HEK293 (cell line): ENCODE results near the gene TRIM7.

ENCODE experiments used
- CTCF ChIA-PET: fragments of 350-600 bp; formaldehyde crosslinking; extraction: SDS; loops from one replicate; lab custom pipeline; 2021; ENCODE audit warnings: antibody characterized with exemption; lab: Yijun Ruan, JAX
- POLR2A ChIA-PET: fragments of 300-600 bp; formaldehyde crosslinking; extraction: SDS; loops from one replicate; lab custom pipeline; 2020; ENCODE audit warnings: antibody characterized with exemption, inconsistent platforms; lab: Yijun Ruan, JAX
- H3K27ac ChIP-seq: fragments of 200-500 bp; sonication (Bioruptor generic); 2 replicates; pipeline ENCODE4 v1.5.1; 2014; ENCODE audit warnings: low read depth, low read length, control low read depth, inconsistent platforms; ENCODE audit errors: extremely low read depth
- H3K36me3 ChIP-seq, 2 experiments: fragments of 200-500 bp in 1 of 2; sonication (Bioruptor generic) in 1 of 2; 1 replicate in 1 of 2; 2 replicates in 1 of 2; pipeline ENCODE4 v1.5.1; 2014 to 2017; ENCODE audit warnings: inconsistent platforms in 2 of 2, low read length in 2 of 2; ENCODE audit not compliant: control insufficient read depth in 2 of 2, insufficient read depth in 1 of 2
- H3K4me1 ChIP-seq: fragments of 200-500 bp; sonication (Bioruptor generic); 2 replicates; pipeline ENCODE4 v1.5.1; 2014; ENCODE audit warnings: mild to moderate bottlenecking, low read length, inconsistent platforms; ENCODE audit not compliant: control insufficient read depth, insufficient read depth
- H3K4me3 ChIP-seq: 2 replicates; pipeline ENCODE4 v1.5.1; 2011; ENCODE audit warnings: low read depth, mild to moderate bottlenecking, control low read depth, low read length, moderate library complexity
- H3K9me3 ChIP-seq: fragments of 200-500 bp; sonication (Bioruptor generic); 2 replicates; pipeline ENCODE4 v1.5.1; 2014; ENCODE audit warnings: low read depth, low read length, inconsistent platforms; ENCODE audit not compliant: control insufficient read depth, insufficient read depth
- MYNN ChIP-seq: fragments of 450-650 bp; formaldehyde crosslinking; IDR thresholded peaks from 2 replicates; pipeline ENCODE4 v1.5.1; 2016; ENCODE audit warnings: missing biosample characterization, missing genetic modification characterization, borderline replicate concordance
- SALL2 ChIP-seq: fragments of 450-650 bp; formaldehyde crosslinking; IDR thresholded peaks from 2 replicates; pipeline ENCODE4 v1.5.0; 2017; ENCODE audit warnings: missing biosample characterization, mild to moderate bottlenecking, missing genetic modification characterization, borderline replicate concordance
- ZBTB17 ChIP-seq: fragments of 450-650 bp; formaldehyde crosslinking; IDR thresholded peaks from 2 replicates; pipeline ENCODE4 v1.5.1; 2016; ENCODE audit warnings: missing biosample characterization, missing genetic modification characterization
- ZFHX2 ChIP-seq: fragments of 450-650 bp; formaldehyde crosslinking; conservative IDR thresholded peaks from 2 replicates; pipeline ENCODE4 v1.5.1; 2016; ENCODE audit warnings: missing biosample characterization, missing genetic modification characterization
- ZNF266 ChIP-seq: fragments of 450-650 bp; formaldehyde crosslinking; IDR thresholded peaks from 2 replicates; pipeline ENCODE4 v1.5.1; 2016; ENCODE audit warnings: missing biosample characterization, missing genetic modification characterization, low read depth
- ZNF416 ChIP-seq: fragments of 450-650 bp; formaldehyde crosslinking; IDR thresholded peaks from 2 replicates; pipeline ENCODE4 v1.5.1; 2016; ENCODE audit warnings: missing biosample characterization, missing genetic modification characterization
- ZNF514 ChIP-seq: fragments of 450-650 bp; formaldehyde crosslinking; IDR thresholded peaks from 2 replicates; pipeline ENCODE4 v1.5.1; 2016; ENCODE audit warnings: missing biosample characterization, missing genetic modification characterization
- ZNF561 ChIP-seq: fragments of 450-650 bp; IDR thresholded peaks from 2 replicates; pipeline ENCODE4 v1.5.1; 2018; ENCODE audit warnings: missing biosample characterization, missing genetic modification characterization, borderline replicate concordance
- ZNF600 ChIP-seq: fragments of 450-650 bp; formaldehyde crosslinking; IDR thresholded peaks from 2 replicates; pipeline ENCODE4 v1.5.1; 2016; ENCODE audit warnings: missing biosample characterization, missing genetic modification characterization
- ZNF624 ChIP-seq: fragments of 450-650 bp; formaldehyde crosslinking; IDR thresholded peaks from 2 replicates; pipeline ENCODE4 v1.5.1; 2017; ENCODE audit warnings: missing biosample characterization, missing genetic modification characterization
- ZNF785 ChIP-seq: fragments of 450-650 bp; formaldehyde crosslinking; IDR thresholded peaks from 2 replicates; pipeline ENCODE4 v1.5.1; 2016; ENCODE audit warnings: missing biosample characterization, missing genetic modification characterization
- TF ChIP-seq, protein P1 (sequence below): fragments of 450-650 bp; formaldehyde crosslinking; optimal IDR thresholded peaks from 2 replicates; pipeline ENCODE3; 2016; ENCODE audit warnings: missing biosample characterization, mild to moderate bottlenecking, missing genetic modification characterization
- TF ChIP-seq, protein P2 (sequence below): fragments of 450-650 bp; formaldehyde crosslinking; IDR thresholded peaks from 2 replicates; pipeline ENCODE4 v1.5.1; 2016; ENCODE audit warnings: missing biosample characterization, missing genetic modification characterization
- TF ChIP-seq, protein P3 (sequence below): fragments of 450-650 bp; formaldehyde crosslinking; IDR thresholded peaks from 2 replicates; pipeline ENCODE4 v1.5.1; 2016; ENCODE audit warnings: missing biosample characterization, missing genetic modification characterization
- TF ChIP-seq, protein P4 (sequence below): fragments of 450-650 bp; formaldehyde crosslinking; IDR thresholded peaks from 2 replicates; pipeline ENCODE4 v1.5.1; 2016; ENCODE audit warnings: missing biosample characterization, missing genetic modification characterization
- TF ChIP-seq, protein P5 (sequence below): fragments of 450-650 bp; formaldehyde crosslinking; IDR thresholded peaks from 2 replicates; pipeline ENCODE4 v1.5.1; 2017; ENCODE audit warnings: missing biosample characterization, missing genetic modification characterization

The TRIM7 gene

DNA sequence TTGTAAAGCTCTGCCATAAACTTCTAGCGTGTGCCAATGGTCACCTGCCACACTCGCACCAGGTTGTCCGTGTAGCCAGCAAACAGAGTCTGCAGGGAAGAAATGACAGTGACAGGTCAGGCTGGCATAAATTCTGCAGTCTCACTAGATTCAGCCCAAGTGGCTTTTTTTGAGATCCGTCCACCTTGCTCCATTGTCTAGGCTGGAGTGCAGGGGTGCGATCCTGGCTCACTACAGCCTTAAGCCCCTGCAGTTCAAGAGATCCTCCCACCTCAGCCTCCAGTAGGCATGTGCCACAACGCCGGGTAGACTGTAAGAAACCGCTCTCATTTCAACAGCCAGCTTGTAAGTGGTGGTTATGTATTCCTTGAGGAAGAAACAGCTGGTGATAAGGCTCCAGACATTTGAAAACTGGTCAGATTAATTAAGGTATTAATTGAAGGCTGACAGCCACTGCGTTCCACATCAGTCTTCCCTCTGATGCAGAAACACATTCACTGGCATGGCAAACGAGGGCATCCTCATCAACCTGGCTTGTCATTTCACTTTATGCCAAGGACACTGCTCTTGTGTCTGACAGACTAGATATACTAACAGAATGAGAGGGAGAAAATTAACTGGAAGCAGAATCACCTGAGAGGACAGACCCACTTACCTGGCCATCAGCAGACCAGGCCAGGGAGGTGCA lies 32.1 kb upstream of the TRIM7 start:
- ChIA-PET CTCF (interaction anchor here (1.0 kb wide), 1 partner anchor 14 kb away, joined by 4 read pairs; the partner anchor contains the start of gene TRIM41), POLR2A (interaction anchor here (1.0 to 5.0 kb wide), 4 partner anchors 8 to 30 kb away, joined by 3 to 49 read pairs (median 6); partner anchors contain the start of gene TRIM41)
- Histone ChIP-seq H3K4me1 (no peaks in the 10 kb centered on the region), H3K27ac (no peak overlapping the region), H3K4me3 (no peak overlapping the region), H3K9me3 (no peaks in the 10 kb centered on the region), H3K36me3 (peaks cover 41 to 93% of the 10 kb centered on the region in 2 experiments)
- TF ChIP-seq ZNF785 (tag by site-specific recombination) (no peak), ZNF600 (tag by site-specific recombination) (peak; percentile 38; the same call in 1 of the 2 replicates), MYNN (tag by site-specific recombination) (no peak), ZNF514 (no peak), ZFHX2 (tag by site-specific recombination) (no peak), ZNF624 (no peak), ZNF416 (tag by site-specific recombination) (no peak), SALL2 (no peak), ZBTB17 (tag by site-specific recombination) (no peak), ZNF266 (tag by site-specific recombination) (no peak), ZNF561 (tag by site-specific recombination) (no peak)
- TF ChIP-seq, protein P1, sequence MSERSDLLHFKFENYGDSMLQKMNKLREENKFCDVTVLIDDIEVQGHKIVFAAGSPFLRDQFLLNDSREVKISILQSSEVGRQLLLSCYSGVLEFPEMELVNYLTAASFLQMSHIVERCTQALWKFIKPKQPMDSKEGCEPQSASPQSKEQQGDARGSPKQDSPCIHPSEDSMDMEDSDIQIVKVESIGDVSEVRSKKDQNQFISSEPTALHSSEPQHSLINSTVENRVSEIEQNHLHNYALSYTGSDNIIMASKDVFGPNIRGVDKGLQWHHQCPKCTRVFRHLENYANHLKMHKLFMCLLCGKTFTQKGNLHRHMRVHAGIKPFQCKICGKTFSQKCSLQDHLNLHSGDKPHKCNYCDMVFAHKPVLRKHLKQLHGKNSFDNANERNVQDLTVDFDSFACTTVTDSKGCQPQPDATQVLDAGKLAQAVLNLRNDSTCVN (tag by site-specific recombination): no peak
- TF ChIP-seq, protein P2, sequence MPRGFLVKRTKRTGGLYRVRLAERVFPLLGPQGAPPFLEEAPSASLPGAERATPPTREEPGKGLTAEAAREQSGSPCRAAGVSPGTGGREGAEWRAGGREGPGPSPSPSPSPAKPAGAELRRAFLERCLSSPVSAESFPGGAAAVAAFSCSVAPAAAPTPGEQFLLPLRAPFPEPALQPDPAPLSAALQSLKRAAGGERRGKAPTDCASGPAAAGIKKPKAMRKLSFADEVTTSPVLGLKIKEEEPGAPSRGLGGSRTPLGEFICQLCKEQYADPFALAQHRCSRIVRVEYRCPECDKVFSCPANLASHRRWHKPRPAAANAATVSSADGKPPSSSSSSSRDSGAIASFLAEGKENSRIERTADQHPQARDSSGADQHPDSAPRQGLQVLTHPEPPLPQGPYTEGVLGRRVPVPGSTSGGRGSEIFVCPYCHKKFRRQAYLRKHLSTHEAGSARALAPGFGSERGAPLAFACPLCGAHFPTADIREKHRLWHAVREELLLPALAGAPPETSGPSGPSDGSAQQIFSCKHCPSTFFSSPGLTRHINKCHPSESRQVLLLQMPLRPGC (tag by site-specific recombination): no peak
- TF ChIP-seq, protein P3, sequence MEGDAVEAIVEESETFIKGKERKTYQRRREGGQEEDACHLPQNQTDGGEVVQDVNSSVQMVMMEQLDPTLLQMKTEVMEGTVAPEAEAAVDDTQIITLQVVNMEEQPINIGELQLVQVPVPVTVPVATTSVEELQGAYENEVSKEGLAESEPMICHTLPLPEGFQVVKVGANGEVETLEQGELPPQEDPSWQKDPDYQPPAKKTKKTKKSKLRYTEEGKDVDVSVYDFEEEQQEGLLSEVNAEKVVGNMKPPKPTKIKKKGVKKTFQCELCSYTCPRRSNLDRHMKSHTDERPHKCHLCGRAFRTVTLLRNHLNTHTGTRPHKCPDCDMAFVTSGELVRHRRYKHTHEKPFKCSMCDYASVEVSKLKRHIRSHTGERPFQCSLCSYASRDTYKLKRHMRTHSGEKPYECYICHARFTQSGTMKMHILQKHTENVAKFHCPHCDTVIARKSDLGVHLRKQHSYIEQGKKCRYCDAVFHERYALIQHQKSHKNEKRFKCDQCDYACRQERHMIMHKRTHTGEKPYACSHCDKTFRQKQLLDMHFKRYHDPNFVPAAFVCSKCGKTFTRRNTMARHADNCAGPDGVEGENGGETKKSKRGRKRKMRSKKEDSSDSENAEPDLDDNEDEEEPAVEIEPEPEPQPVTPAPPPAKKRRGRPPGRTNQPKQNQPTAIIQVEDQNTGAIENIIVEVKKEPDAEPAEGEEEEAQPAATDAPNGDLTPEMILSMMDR: no peak
- TF ChIP-seq, protein P4, sequence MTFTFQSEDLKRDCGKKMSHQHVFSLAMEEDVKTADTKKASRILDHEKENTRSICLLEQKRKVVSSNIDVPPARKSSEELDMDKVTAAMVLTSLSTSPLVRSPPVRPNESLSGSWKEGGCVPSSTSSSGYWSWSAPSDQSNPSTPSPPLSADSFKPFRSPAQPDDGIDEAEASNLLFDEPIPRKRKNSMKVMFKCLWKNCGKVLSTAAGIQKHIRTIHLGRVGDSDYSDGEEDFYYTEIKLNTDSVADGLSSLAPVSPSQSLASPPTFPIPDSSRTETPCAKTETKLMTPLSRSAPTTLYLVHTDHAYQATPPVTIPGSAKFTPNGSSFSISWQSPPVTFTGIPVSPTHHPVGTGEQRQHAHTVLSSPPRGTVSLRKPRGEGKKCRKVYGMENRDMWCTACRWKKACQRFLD (tag by site-specific recombination): no peak
- TF ChIP-seq, protein P5, sequence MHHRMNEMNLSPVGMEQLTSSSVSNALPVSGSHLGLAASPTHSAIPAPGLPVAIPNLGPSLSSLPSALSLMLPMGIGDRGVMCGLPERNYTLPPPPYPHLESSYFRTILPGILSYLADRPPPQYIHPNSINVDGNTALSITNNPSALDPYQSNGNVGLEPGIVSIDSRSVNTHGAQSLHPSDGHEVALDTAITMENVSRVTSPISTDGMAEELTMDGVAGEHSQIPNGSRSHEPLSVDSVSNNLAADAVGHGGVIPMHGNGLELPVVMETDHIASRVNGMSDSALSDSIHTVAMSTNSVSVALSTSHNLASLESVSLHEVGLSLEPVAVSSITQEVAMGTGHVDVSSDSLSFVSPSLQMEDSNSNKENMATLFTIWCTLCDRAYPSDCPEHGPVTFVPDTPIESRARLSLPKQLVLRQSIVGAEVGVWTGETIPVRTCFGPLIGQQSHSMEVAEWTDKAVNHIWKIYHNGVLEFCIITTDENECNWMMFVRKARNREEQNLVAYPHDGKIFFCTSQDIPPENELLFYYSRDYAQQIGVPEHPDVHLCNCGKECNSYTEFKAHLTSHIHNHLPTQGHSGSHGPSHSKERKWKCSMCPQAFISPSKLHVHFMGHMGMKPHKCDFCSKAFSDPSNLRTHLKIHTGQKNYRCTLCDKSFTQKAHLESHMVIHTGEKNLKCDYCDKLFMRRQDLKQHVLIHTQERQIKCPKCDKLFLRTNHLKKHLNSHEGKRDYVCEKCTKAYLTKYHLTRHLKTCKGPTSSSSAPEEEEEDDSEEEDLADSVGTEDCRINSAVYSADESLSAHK (tag by site-specific recombination): 0 out of 2 replicates have a peak, but pooled peaks have one; percentile 17
